ENCODE measurements around the gene CCDC68. TPM values are rescaled to one million over a fixed set of nuclear protein-coding genes. Genes with fewer than 3 reads are reported as not detected.
A peak's percentile ranks its signal among the peaks of the same experiment; 100 is the strongest.

CCDC68 gene
- total RNA-seq, 1 experiment from 2014 or later = 6.9 TPM

- intact Hi-C loops (cut with micrococcal nuclease; ENCODE audit: unreplicated experiment) = no loop called here
- DNase-seq = no peak
- Mint-ChIP-seq H3K9me3 (ENCODE audit: unreplicated experiment) (peaks cover 11% of the 10 kb centered on the region), H3K4me1 (ENCODE audit: low read depth, unreplicated experiment) (no peaks in the 10 kb centered on the region), H3K36me3 (ENCODE audit: insufficient read depth, unreplicated experiment) (no peaks in the 10 kb centered on the region), H3K27me3 (ENCODE audit: insufficient read depth, unreplicated experiment) (no peaks in the 10 kb centered on the region), H3K4me3 (ENCODE audit: unreplicated experiment) (no peak overlapping the region), H3K27ac (ENCODE audit: unreplicated experiment) (no peak overlapping the region)
- Histone ChIP-seq H3K9me3 (no peaks in the 10 kb centered on the region), H3K36me3 (ENCODE audit: control insufficient read depth, insufficient read depth, low read length) (no peaks in the 10 kb centered on the region), H3K4me1 (no peaks in the 10 kb centered on the region), H3K4me3 (ENCODE audit: low read depth, low read length) (no peak overlapping the region), H3K27me3 (replicated peaks; ENCODE audit: control insufficient read depth, insufficient read depth, low read length) (no peaks in the 10 kb centered on the region)
- CTCF ChIA-PET = no interaction called here
- no TSS peak for BruUV-seq (replicated peaks)
- POLR2A ChIA-PET = no interaction called here
- no peak for TF ChIP-seq CTCF (IDR thresholded peaks at IDR 0.05; ENCODE audit: insufficient read depth in 1 of 2, low read depth in 1 of 2, low read length in 1 of 2, severe bottlenecking in 1 of 2, unreplicated experiment in 1 of 2)
Measured at GRCh38 chr18:54882318-54882717, 76.9 kb downstream of the CCDC68 start.

GRCh38 chr18:54881229-54881768 is 78.0 kb downstream of the CCDC68 start:
- Histone ChIP-seq H3K4me3 (ENCODE audit: low read depth, low read length) (no peak overlapping the region), H3K9me3 (no peaks in the 10 kb centered on the region), H3K27me3 (replicated peaks; ENCODE audit: control insufficient read depth, insufficient read depth, low read length) (no peaks in the 10 kb centered on the region), H3K4me1 (no peaks in the 10 kb centered on the region), H3K36me3 (ENCODE audit: control insufficient read depth, insufficient read depth, low read length) (no peaks in the 10 kb centered on the region)
- no peaks in the 10 kb centered on the region for H3K4me1 Mint-ChIP-seq (ENCODE audit: low read depth, unreplicated experiment)
- no peak for TF ChIP-seq CTCF (IDR thresholded peaks at IDR 0.05; ENCODE audit: insufficient read depth in 1 of 2, low read depth in 1 of 2, low read length in 1 of 2, severe bottlenecking in 1 of 2, unreplicated experiment in 1 of 2)
- H3K27me3 Mint-ChIP-seq (ENCODE audit: insufficient read depth, unreplicated experiment) = no peaks in the 10 kb centered on the region
- POLR2A ChIA-PET = no interaction called here
- CTCF ChIA-PET = no interaction called here
- no peak for DNase-seq
- BruUV-seq (replicated peaks) = no TSS peak
- H3K27ac Mint-ChIP-seq (ENCODE audit: unreplicated experiment) = no peak overlapping the region
- H3K4me3 Mint-ChIP-seq (ENCODE audit: unreplicated experiment) = no peak overlapping the region
- intact Hi-C loops (cut with micrococcal nuclease; ENCODE audit: unreplicated experiment) = no loop called here
- H3K9me3 Mint-ChIP-seq (ENCODE audit: unreplicated experiment) = peaks cover 11% of the 10 kb centered on the region
- no peaks in the 10 kb centered on the region for H3K36me3 Mint-ChIP-seq (ENCODE audit: insufficient read depth, unreplicated experiment)

- peaks cover 11% of the 10 kb centered on the region for H3K9me3 Mint-ChIP-seq (ENCODE audit: unreplicated experiment)
- no peaks in the 10 kb centered on the region for H3K4me1 ChIP-seq
- no peaks in the 10 kb centered on the region for H3K9me3 ChIP-seq
- CTCF ChIA-PET = no interaction called here
- H3K27ac Mint-ChIP-seq (ENCODE audit: unreplicated experiment) = no peak overlapping the region
- H3K27me3 ChIP-seq (replicated peaks; ENCODE audit: control insufficient read depth, insufficient read depth, low read length) = no peaks in the 10 kb centered on the region
- peak in 1 of 2 experiments; percentile 1 for DNase-seq
- no peaks in the 10 kb centered on the region for H3K36me3 ChIP-seq (ENCODE audit: control insufficient read depth, insufficient read depth, low read length)
- no TSS peak for BruUV-seq (replicated peaks)
- H3K36me3 Mint-ChIP-seq (ENCODE audit: insufficient read depth, unreplicated experiment) = no peaks in the 10 kb centered on the region
- no peak overlapping the region for H3K4me3 ChIP-seq (ENCODE audit: low read depth, low read length)
- no peaks in the 10 kb centered on the region for H3K4me1 Mint-ChIP-seq (ENCODE audit: low read depth, unreplicated experiment)
- no peaks in the 10 kb centered on the region for H3K27me3 Mint-ChIP-seq (ENCODE audit: insufficient read depth, unreplicated experiment)
- no peak overlapping the region for H3K4me3 Mint-ChIP-seq (ENCODE audit: unreplicated experiment)
- TF ChIP-seq CTCF (IDR thresholded peaks at IDR 0.05; ENCODE audit: insufficient read depth in 1 of 2, low read depth in 1 of 2, low read length in 1 of 2, severe bottlenecking in 1 of 2, unreplicated experiment in 1 of 2) = no peak
- intact Hi-C loops (cut with micrococcal nuclease; ENCODE audit: unreplicated experiment) = no loop called here
- POLR2A ChIA-PET = no interaction called here
Measured at GRCh38 chr18:54880395-54881105, 78.7 kb downstream of the CCDC68 start.

All from Caco-2 (cell line).